ENCODE data around the gene SLC8B1. TPM values are rescaled to one million over a fixed set of nuclear protein-coding genes. Genes with fewer than 3 reads are reported as not detected.

Gene SLC8B1
- total and polyA plus RNA-seq, 2 donors (not counting 3 experiments of a cell fraction or from before 2014, with no cell fraction given): 29.9 to 45.4 TPM

DNA sequence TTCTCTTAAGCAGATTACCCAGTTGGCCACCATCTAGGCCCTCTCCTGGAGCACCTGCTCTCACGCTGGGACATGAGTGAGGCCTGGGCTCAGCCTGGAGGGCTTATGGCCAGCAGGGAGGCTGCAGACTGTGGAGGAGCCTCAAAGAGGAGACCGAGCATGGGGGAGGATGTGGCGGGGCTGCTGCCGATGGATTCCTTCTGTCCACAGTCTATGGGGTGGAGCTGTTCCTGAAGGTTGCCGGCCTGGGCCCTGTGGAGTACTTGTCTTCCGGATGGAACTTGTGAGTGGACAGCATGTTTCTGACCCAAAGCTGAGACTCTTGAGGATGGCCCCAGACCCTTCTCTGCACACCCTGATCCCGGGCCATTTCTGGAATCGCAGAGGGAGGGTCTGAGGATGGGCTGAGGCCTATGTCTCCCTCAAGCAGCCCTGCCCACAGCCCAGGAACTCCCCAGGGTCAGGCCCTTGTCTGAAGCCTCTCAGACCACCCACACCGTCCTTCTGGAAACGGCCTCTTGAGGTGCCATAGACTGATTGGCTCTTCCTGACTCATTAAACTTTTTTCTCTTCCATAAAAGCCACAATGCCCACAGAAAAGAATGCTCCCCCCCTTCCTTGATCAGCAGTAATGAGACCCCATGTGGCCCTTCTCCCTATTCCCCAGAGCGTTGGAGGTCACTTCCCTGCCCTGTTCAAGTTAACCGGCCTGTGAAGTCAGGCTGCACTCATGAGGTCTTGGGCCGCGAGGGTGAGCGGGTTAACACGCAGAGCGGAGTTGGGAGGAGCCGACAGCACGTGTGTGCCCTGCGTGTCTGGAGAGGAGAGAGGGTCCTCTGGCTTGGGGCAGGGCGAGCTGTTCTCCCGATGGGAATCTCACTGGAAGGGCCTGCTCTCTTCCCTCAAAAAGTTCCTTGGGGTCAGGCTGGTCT is 49.0 kb downstream of the SLC8B1 start:
- H3K79me2 ChIP-seq (ENCODE audit: control insufficient read depth, insufficient read depth, low read length): no peaks in the 10 kb centered on the region
- H3K9ac ChIP-seq (replicated peaks; ENCODE audit: extremely low read depth, insufficient read depth, low read length): no peak overlapping the region
- no peak overlapping the region for H3K4me2 ChIP-seq (ENCODE audit: insufficient read depth, low read length)
- no peaks in the 10 kb centered on the region for H3K27me3 ChIP-seq (ENCODE audit: control insufficient read depth in 2 of 2, insufficient read depth in 2 of 2, low read length in 2 of 2)
- no peaks in the 10 kb centered on the region for H3K9me1 ChIP-seq (replicated peaks; ENCODE audit: control insufficient read depth, extremely low read depth, insufficient read depth, low read length)
- H3K36me3 ChIP-seq (ENCODE audit: control insufficient read depth in 2 of 2, extremely low read depth in 1 of 2, insufficient read depth in 2 of 2, low read length in 2 of 2): no peaks in the 10 kb centered on the region
- H3K27ac ChIP-seq (ENCODE audit: insufficient read depth, low read depth, low read length): no peak overlapping the region
- no peak overlapping the region for H3K4me3 ChIP-seq (replicated peaks in 1 of 3; ENCODE audit: insufficient read depth in 1 of 3, low read depth in 1 of 3, low read length in 3 of 3)
- dilution Hi-C loops (cut with MboI; ENCODE audit: extremely low pct_ligation_motif_present, low sequenced_read_pairs) (no loop called here), intact Hi-C loops (cut with micrococcal nuclease) (no loop called here)
- no peaks in the 10 kb centered on the region for H3K4me1 ChIP-seq (ENCODE audit: control insufficient read depth, extremely low read depth, insufficient read depth, low read length)
- H2AFZ ChIP-seq (ENCODE audit: low read depth, low read length): no peak overlapping the region
- BruUV-seq (replicated peaks): no TSS peak
- DNase-seq (ENCODE audit: low read depth, low spot score) (no peak), FAIRE-seq (no peak)
- ChIA-PET CTCF (no interaction called here), POLR2A (interaction anchor here (0.5 kb wide), 1 partner anchor 89 kb away, joined by 3 read pairs; no protein-coding TSS in a partner anchor)
- no peaks in the 10 kb centered on the region for H4K20me1 ChIP-seq (replicated peaks; ENCODE audit: control insufficient read depth, extremely low read depth, insufficient read depth, low read length)
- no peaks in the 10 kb centered on the region for H3K9me3 ChIP-seq (replicated peaks; ENCODE audit: control insufficient read depth, insufficient read depth, low read length)
- no peak for TF ChIP-seq GATA2 (IDR thresholded peaks at IDR 0.05; ENCODE audit: insufficient read depth, insufficient read length, low read depth, low read length)
- TF ChIP-seq FOS (IDR thresholded peaks at IDR 0.05; ENCODE audit: borderline replicate concordance, insufficient read depth, low read length): no peak
- no peak for TF ChIP-seq JUN (IDR thresholded peaks at IDR 0.05; ENCODE audit: borderline replicate concordance, insufficient read depth, insufficient read length, low read depth)
- TF ChIP-seq POLR2A (IDR thresholded peaks at IDR 0.05; ENCODE audit: low read depth, low read length): no peak
- TF ChIP-seq EZH2 (IDR thresholded peaks at IDR 0.05; ENCODE audit: borderline replicate concordance, low read depth, low read length, severe bottlenecking): no peak
- TF ChIP-seq MYC (IDR thresholded peaks at IDR 0.05; ENCODE audit: low read depth, low read length): no peak
- TF ChIP-seq, protein P1, sequence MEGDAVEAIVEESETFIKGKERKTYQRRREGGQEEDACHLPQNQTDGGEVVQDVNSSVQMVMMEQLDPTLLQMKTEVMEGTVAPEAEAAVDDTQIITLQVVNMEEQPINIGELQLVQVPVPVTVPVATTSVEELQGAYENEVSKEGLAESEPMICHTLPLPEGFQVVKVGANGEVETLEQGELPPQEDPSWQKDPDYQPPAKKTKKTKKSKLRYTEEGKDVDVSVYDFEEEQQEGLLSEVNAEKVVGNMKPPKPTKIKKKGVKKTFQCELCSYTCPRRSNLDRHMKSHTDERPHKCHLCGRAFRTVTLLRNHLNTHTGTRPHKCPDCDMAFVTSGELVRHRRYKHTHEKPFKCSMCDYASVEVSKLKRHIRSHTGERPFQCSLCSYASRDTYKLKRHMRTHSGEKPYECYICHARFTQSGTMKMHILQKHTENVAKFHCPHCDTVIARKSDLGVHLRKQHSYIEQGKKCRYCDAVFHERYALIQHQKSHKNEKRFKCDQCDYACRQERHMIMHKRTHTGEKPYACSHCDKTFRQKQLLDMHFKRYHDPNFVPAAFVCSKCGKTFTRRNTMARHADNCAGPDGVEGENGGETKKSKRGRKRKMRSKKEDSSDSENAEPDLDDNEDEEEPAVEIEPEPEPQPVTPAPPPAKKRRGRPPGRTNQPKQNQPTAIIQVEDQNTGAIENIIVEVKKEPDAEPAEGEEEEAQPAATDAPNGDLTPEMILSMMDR (IDR thresholded peaks at IDR 0.05; ENCODE audit: extremely low read depth in 1 of 2, insufficient read depth in 1 of 2, low read depth in 1 of 2, low read length in 2 of 2): no peak
- TF ChIP-seq POLR2AphosphoS5 (IDR thresholded peaks at IDR 0.05; ENCODE audit: insufficient read depth, low read depth, low read length): no peak
- no peak for TF ChIP-seq MAX (IDR thresholded peaks at IDR 0.05; ENCODE audit: insufficient read depth, insufficient read length)
